BJ (cell line): ENCODE measurements around the gene ZNF425. TPM values are rescaled to one million over a fixed set of nuclear protein-coding genes. Genes with fewer than 3 reads are reported as not detected.

ENCODE experiments used
- CTCF ChIA-PET: fragments of 350-600 bp; formaldehyde crosslinking; extraction: SDS; loops from one replicate; lab custom pipeline; 2021; ENCODE audit warnings: antibody characterized with exemption, inconsistent platforms; lab: Yijun Ruan, JAX
- POLR2A ChIA-PET: fragments of 300-600 bp; sonication (Branson Sonifier 250); formaldehyde crosslinking; extraction: SDS; loops from one replicate; lab custom pipeline; 2021; ENCODE audit warnings: antibody characterized with exemption; lab: Charles Lee
- DNase-seq: peaks from one replicate; pipeline ENCODE4 v3.0.0-alpha.2; 2011; ENCODE audit warnings: low read depth
- H3K27me3 ChIP-seq: 2 replicates; pipeline ENCODE4 v1.6.0; 2011; ENCODE audit warnings: low read length; ENCODE audit not compliant: control insufficient read depth, insufficient read depth
- H3K36me3 ChIP-seq: 2 replicates; pipeline ENCODE4 v1.5.1; 2011; ENCODE audit warnings: low read length; ENCODE audit not compliant: control insufficient read depth, insufficient read depth
- H3K4me3 ChIP-seq: 2 replicates; pipeline ENCODE4 v1.5.1; 2011; ENCODE audit warnings: low read depth, mild to moderate bottlenecking, control low read depth, low read length
- polyA plus RNA-seq: library from polyadenylated mRNA; depleted of rRNA; stranded (reverse); fragments of >200 nt; gene quantifications from 2 replicates; pipeline ENCODE4 v1.2.3, GENCODE V29; 2011
- TF ChIP-seq, protein P1 (sequence below): IDR thresholded peaks from 2 replicates; pipeline ENCODE4 v1.5.1; 2011; ENCODE audit warnings: low read depth, mild to moderate bottlenecking, control low read depth, inconsistent platforms, low read length, moderate library complexity; ENCODE audit not compliant: insufficient read depth

ZNF425 gene
- polyA plus RNA-seq, 1 experiment: 2.0 TPM

DNA sequence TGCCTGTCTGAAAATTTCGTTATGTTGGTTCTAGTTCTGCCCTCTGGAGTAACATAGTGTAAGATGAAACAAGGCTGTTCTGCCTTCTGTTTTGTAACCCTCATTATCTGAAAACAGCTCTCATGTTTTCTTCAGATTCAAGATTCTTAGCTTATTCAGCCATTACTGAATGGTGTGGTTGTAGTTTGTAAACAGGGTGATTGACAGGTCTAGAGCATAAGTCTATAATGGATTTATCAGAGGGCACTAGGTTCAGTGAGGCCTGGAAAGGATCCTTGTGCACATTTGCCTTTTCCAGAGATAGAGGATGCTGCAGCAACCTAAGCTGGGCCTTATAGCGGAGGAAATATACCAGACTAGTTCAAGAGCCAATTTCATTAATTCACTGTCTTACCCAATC, 27.2 kb upstream of the ZNF425 start:
- Histone ChIP-seq H3K27me3 (no peaks in the 10 kb centered on the region), H3K36me3 (peaks cover 8% of the 10 kb centered on the region), H3K4me3 (no peak overlapping the region)
- CTCF ChIA-PET: interaction anchor here (1.4 kb wide), 2 partner anchors 12 to 15 kb away, joined by 3 to 4 read pairs; no protein-coding TSS in a partner anchor
- POLR2A ChIA-PET: no interaction called here
- TF ChIP-seq, protein P1, sequence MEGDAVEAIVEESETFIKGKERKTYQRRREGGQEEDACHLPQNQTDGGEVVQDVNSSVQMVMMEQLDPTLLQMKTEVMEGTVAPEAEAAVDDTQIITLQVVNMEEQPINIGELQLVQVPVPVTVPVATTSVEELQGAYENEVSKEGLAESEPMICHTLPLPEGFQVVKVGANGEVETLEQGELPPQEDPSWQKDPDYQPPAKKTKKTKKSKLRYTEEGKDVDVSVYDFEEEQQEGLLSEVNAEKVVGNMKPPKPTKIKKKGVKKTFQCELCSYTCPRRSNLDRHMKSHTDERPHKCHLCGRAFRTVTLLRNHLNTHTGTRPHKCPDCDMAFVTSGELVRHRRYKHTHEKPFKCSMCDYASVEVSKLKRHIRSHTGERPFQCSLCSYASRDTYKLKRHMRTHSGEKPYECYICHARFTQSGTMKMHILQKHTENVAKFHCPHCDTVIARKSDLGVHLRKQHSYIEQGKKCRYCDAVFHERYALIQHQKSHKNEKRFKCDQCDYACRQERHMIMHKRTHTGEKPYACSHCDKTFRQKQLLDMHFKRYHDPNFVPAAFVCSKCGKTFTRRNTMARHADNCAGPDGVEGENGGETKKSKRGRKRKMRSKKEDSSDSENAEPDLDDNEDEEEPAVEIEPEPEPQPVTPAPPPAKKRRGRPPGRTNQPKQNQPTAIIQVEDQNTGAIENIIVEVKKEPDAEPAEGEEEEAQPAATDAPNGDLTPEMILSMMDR: no peak
- no peak for DNase-seq

DNA sequence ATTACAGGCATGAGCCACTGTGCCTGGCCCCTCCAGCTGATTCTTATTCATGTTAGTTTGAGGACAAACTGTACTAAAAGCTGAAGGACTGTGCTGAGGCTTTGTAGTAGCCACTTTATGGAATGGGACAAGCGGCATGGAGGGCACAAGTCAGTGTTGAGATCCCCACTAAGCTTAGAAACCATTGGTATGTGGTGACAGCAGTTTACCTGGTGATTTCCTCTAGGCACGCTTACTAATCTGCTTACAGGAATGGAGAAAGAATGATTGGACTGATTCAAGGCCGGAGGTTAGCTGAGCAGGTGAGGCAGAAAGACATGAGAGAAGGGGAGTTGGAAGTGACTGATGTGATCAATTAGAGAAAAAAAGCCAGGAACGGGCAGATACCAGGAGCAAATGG, 24.9 kb upstream of the ZNF425 start:
- no peaks in the 10 kb centered on the region for H3K27me3 ChIP-seq
- ChIA-PET POLR2A (interaction anchor here (0.5 kb wide), 1 partner anchor 11 kb away, joined by 6 read pairs; no protein-coding TSS in a partner anchor), CTCF (no interaction called here)
- DNase-seq: no peak
- peaks cover 7% of the 10 kb centered on the region for H3K36me3 ChIP-seq
- H3K4me3 ChIP-seq: no peak overlapping the region
- TF ChIP-seq, protein P1: no peak

DNA sequence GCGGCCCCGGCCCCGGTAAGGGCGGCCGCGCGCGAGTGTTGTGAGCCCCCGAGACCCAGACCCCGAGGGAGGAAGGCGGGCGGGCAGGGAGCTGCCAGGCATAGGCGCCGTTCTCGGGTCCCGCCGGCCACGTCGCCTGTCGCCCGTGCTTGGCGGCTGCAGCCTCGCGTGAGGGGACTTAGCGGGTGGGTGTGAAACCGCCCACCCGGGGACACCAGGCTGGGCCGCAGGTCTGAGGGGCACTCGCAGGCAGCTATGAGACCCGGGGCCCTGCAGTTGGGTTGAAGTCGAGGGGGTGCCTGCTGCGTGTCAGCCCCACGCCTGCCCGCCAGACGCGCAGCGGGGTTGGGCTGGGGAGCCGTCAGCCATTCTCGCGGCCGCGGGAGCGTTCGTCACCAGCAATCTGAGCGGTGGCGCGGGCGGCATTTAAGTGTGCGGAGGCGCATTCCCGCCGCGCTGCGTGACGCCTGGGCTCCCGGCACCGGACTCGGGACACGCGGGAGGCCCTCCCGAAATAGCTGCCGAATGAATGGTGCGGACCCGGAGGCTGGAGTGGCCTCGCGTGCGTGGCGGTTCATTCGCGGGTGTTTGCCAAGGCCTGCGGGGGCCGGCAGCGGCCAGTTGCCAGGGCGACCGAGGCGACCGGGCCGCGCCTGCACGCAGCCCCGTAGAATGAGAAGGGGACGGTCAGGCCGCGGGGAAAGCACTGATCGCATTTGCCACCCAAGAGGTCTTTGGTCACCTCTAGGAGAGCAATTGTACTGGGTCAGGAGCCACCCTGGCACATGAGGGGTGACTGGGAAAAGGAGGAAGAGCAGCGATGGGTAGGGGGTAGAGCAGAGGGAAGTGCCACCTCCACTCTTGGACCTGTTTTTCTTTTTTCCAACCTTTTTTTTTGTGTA, 21.9 kb upstream of the ZNF425 start:
- DNase-seq: no peak
- no peaks in the 10 kb centered on the region for H3K36me3 ChIP-seq
- CTCF ChIA-PET: interaction anchor here (0.7 to 3.4 kb wide), 13 partner anchors 9 to 478 kb away, joined by 3 to 27 read pairs (median 6); partner anchors contain the start of genes ZNF425 and ZNF783
- H3K4me3 ChIP-seq: peak overlapping the region; percentile 90
- H3K27me3 ChIP-seq: no peaks in the 10 kb centered on the region
- POLR2A ChIA-PET: no interaction called here
- TF ChIP-seq, protein P1: no peak

DNA sequence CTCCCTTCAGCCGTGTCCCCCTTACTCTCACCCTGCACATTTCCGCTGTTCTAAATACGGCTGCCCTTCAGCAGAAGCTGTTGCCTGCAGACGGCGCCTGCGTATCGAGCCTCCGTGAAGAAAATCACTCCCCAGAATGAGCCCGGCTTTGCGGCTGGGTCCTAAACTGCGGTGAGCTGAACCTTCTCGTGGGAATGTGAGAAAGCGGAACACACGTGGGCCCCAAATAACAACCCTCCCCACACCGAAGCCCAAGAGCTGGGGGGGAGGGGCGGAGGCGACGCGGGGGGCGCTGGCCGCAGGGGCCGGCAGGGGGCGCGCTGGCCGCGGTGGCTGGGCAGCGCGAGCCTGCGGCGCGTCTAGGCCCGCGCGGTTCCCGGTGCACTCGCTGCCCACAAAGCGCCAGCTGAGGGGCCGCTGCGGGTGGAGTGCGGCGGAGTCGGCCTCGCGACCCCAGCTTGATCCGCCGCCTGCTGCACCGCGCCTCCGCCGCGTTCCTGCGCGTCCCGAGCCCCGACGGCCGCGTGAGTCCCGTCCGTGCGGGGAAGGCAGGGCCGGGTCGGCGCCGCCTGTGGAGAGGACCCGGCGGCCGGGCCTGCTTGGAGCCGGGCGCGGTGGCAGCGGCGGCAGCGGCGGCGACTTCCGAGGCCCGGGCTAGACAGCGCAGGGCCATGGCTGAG, 21.1 kb upstream of the ZNF425 start, which contains the start of gene ZNF398:
Gene ZNF398 (plus strand): TSS at position 382 of the 680 bp plus-strand sequence. CDS start 290 bp downstream, at position 672.
- TF ChIP-seq, protein P1: peak; percentile 49
- ChIA-PET POLR2A (interaction anchor here (0.6 kb wide), 1 partner anchor 285 kb away, joined by 4 read pairs; no protein-coding TSS in a partner anchor), CTCF (interaction anchor here (0.6 to 3.4 kb wide), 23 partner anchors 8 to 479 kb away, joined by 3 to 27 read pairs (median 4); partner anchors contain the start of genes ZNF425 and ZNF783)
- H3K27me3 ChIP-seq: no peaks in the 10 kb centered on the region
- H3K4me3 ChIP-seq: peak within 1 kb of the TSS; percentile 90
- H3K36me3 ChIP-seq: no peaks in the 10 kb centered on the region
- no peak for DNase-seq
